ENCODE data around the gene ULK2. TPM values are rescaled to one million over a fixed set of nuclear protein-coding genes. Genes with fewer than 3 reads are reported as not detected.

The ULK2 gene
- total RNA-seq, 5 donors from 2014 or later (not counting 1 experiment from before 2014, with no cell fraction given) = 9.8 to 18.5 (median 10.5) TPM

DNA sequence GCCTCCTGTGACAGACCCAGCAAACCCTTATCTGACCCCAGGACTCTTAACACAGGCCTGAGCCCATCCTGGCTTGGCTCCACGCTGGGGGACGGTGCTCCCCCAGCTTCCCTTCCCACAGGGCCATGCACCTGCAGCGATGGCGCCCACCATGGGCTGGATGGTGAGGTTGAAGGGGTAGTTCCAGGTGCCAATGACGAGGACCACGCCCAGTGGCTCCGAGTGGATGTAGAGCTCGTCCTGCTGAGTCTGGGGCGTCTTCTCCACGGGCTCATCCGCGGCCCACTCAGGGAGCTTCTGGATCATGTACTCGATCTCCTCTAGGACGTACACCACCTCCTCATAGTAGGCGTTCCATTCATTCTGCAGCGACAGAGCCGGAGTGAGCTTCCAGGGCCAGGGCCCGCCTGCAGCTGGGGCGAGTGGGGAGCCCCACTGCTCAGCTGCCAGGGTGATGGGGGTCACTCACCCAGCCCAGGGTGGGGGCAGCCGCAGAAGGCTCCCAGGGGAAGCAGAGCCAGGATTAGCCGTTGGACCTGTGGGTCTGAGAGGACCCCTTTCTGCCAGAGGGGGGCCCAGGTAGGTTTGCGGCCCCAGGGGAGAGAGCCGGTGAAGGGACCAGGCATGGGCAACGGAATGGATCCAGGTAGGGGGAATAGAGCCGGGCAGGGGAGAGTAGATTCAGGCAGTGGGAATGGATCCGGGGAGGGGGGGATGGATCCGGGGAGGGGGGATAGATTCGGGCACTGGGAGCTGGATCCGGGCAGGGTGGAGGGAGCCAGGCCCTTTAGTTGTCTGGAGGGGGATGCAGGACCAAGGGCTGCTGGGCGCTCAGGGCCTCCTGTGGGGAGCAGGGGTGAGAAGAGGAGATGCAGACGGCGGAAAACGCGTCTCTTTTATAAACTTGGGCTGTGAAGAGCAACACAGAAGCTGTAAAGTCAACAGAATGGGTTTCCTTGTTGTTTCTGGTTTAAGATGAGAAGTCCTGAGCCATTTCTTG is 124.3 kb downstream of the ULK2 start:
- DNase-seq = no peak
- peaks cover 0 to 7% of the 10 kb centered on the region in 2 donors for H3K27me3 Mint-ChIP-seq
- H3K27ac ChIP-seq (ENCODE audit: low read length) = no peak overlapping the region

DNA sequence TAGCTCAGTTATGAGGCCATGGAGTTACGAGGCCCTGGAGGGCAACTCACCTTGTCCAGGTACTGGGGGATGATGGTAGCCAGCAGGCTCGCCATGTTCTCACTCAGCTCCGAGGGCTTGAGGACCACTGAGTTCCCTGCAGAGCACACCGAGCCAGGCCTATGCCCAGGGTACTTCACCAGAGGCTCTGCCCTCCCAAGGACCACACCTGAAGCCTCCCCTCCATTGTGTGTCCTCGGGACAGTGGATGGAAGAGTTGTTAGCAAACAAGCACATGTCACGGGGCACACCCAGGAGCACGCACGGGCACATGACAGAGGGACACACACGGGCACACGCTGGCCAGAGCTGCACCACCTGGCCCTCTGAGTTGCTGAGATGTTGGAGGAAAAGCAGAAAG is 125.2 kb downstream of the ULK2 start:
- Mint-ChIP-seq H3K4me1 (peaks cover 0 to 7% (median 4%) of the 10 kb centered on the region in 3 donors), H3K27me3 (no peaks in the 10 kb centered on the region), H3K4me3 (peak overlapping the region; percentile 13 to 78 (median 43)), H3K9me3 (no peaks in the 10 kb centered on the region), H3K36me3 (no peaks in the 10 kb centered on the region), H3K27ac (peak overlapping the region in 1 of 2 donors; percentile 4)
- Histone ChIP-seq H3K9me3 (no peaks in the 10 kb centered on the region), H3K36me3 (ENCODE audit: control insufficient read depth in 2 of 2, extremely low read depth in 1 of 2, insufficient read depth in 1 of 2, low read length in 1 of 2) (no peaks in the 10 kb centered on the region), H3K4me3 (ENCODE audit: control insufficient read depth in 1 of 2, extremely low read depth in 1 of 2, low read length in 1 of 2) (no peak overlapping the region), H3K27me3 (replicated peaks in 1 of 2; ENCODE audit: control insufficient read depth in 2 of 2, extremely low read depth in 1 of 2, insufficient read depth in 2 of 2, low read length in 1 of 2) (peaks cover 0 to 15% of the 10 kb centered on the region in 2 experiments), H3K27ac (ENCODE audit: low read length) (no peak overlapping the region), H3K4me1 (ENCODE audit: control insufficient read depth in 1 of 2, extremely low read depth in 1 of 2, insufficient read depth in 2 of 2, low read length in 2 of 2) (peaks cover 0 to 11% of the 10 kb centered on the region in 2 experiments)
- no peak for DNase-seq
- ChIA-PET POLR2A (no interaction called here), CTCF (interaction anchor here (0.5 to 1.5 kb wide), 3 partner anchors 11 to 121 kb away, joined by 3 read pairs; no protein-coding TSS in a partner anchor)
- 90% methylated on average over 8 of the region's 10 CpGs for WGBS (ENCODE audit: insufficient coverage)
- ATAC-seq (replicated peaks in 1 of 4) = no peak

More for the DNA sequence above, 124.3 kb downstream of the ULK2 start:
- no peak overlapping the region for H3K27ac Mint-ChIP-seq
- peaks cover 0 to 7% (median 4%) of the 10 kb centered on the region in 3 donors for H3K4me1 Mint-ChIP-seq
- H3K4me3 ChIP-seq (ENCODE audit: control insufficient read depth in 1 of 2, extremely low read depth in 1 of 2, low read length in 1 of 2) = no peak overlapping the region
- H3K4me3 Mint-ChIP-seq = peak overlapping the region; percentile 29 to 78 (median 31)
- H3K27me3 ChIP-seq (replicated peaks in 1 of 2; ENCODE audit: control insufficient read depth in 2 of 2, extremely low read depth in 1 of 2, insufficient read depth in 2 of 2, low read length in 1 of 2) = peaks cover 0 to 25% of the 10 kb centered on the region in 2 experiments
- H3K36me3 Mint-ChIP-seq = no peaks in the 10 kb centered on the region
- no peak for ATAC-seq (replicated peaks in 1 of 4)
- peaks cover 0 to 11% of the 10 kb centered on the region in 2 experiments for H3K4me1 ChIP-seq (ENCODE audit: control insufficient read depth in 1 of 2, extremely low read depth in 1 of 2, insufficient read depth in 2 of 2, low read length in 2 of 2)
- H3K9me3 ChIP-seq = no peaks in the 10 kb centered on the region
- CTCF ChIA-PET = interaction anchor here (0.5 to 1.5 kb wide), 2 partner anchors 13 to 120 kb away, joined by 3 read pairs; no protein-coding TSS in a partner anchor
- WGBS (ENCODE audit: insufficient coverage) = 96% methylated on average over 20 of the region's 34 CpGs
- H3K36me3 ChIP-seq (ENCODE audit: control insufficient read depth in 2 of 2, extremely low read depth in 1 of 2, insufficient read depth in 1 of 2, low read length in 1 of 2) = no peaks in the 10 kb centered on the region
- no peaks in the 10 kb centered on the region for H3K9me3 Mint-ChIP-seq
- POLR2A ChIA-PET = no interaction called here

DNA sequence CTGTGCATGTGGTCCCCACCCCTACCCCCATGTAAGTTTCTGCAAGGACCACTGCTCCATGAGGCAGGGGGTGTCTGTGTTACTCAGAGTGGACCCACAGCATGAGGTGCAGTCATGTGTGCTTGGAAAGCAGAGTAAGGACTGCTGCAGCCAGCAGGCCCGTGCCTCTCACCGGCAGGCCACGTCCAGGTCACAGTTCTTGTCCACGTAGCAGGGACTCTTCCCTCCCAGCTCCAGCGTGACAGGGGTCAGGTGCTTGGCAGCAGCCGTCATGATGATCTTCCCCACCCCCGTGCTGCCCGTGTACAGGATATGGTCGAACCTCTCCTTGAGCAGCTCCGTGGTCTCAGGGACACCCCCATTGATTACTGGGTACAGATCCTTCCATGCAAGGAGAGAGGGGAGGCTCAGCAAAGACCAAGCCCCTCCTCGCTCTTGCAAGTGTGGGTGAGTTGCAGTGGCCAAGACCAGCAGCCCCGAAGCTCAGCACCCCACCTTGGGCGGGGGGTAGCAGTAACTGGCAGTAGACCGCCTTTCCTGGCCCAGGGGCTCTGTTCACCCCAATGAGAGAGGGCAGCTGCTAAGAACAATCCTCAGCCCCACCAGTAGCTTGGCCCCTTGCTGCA is 125.8 kb downstream of the ULK2 start:
- H3K36me3 Mint-ChIP-seq = no peaks in the 10 kb centered on the region
- H3K27ac ChIP-seq (ENCODE audit: low read length) = no peak overlapping the region
- peaks cover 0 to 11% of the 10 kb centered on the region in 2 experiments for H3K4me1 ChIP-seq (ENCODE audit: control insufficient read depth in 1 of 2, extremely low read depth in 1 of 2, insufficient read depth in 2 of 2, low read length in 2 of 2)
- no peaks in the 10 kb centered on the region for H3K27me3 Mint-ChIP-seq
- no peaks in the 10 kb centered on the region for H3K36me3 ChIP-seq (ENCODE audit: control insufficient read depth in 2 of 2, extremely low read depth in 1 of 2, insufficient read depth in 1 of 2, low read length in 1 of 2)
- no peaks in the 10 kb centered on the region for H3K9me3 Mint-ChIP-seq
- H3K4me3 Mint-ChIP-seq = no peak overlapping the region
- peaks cover 0 to 10% of the 10 kb centered on the region in 2 experiments for H3K27me3 ChIP-seq (replicated peaks in 1 of 2; ENCODE audit: control insufficient read depth in 2 of 2, extremely low read depth in 1 of 2, insufficient read depth in 2 of 2, low read length in 1 of 2)
- ATAC-seq (replicated peaks in 1 of 4) = no peak
- H3K27ac Mint-ChIP-seq = no peak overlapping the region
- ChIA-PET POLR2A (no interaction called here), CTCF (interaction anchor here (1.0 to 1.5 kb wide), 2 partner anchors 11 to 14 kb away, joined by 3 read pairs; no protein-coding TSS in a partner anchor)
- 90% methylated on average over 13 of the region's 14 CpGs for WGBS (ENCODE audit: insufficient coverage)
- H3K4me3 ChIP-seq (ENCODE audit: control insufficient read depth in 1 of 2, extremely low read depth in 1 of 2, low read length in 1 of 2) = no peak overlapping the region
- no peaks in the 10 kb centered on the region for H3K9me3 ChIP-seq
- no peak for DNase-seq
- H3K4me1 Mint-ChIP-seq = peaks cover 0 to 7% (median 4%) of the 10 kb centered on the region in 3 donors

DNA sequence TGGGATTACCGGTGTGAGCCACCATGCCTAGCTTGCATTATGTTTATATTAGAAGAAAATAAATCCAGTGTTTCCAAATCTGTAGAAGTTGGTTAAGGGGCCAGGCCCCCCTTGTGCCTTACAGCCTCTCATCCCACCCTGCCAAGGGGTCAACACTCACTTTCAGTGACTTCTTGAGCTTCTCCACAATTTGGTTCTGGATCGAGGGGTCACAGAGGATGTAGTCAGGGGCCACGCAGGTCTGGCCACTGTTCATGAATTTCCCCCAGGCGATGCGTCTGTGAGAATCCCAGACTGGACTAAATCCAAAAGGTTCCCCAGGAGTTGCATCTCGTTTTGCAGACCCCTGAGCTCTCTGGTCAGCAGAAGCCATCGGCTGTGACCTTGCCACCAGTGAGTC is 126.8 kb downstream of the ULK2 start:
- CTCF ChIA-PET = interaction anchor here in 1 of 2 donors (1.1 kb wide), 1 partner anchor 26 kb away, joined by 3 read pairs; no protein-coding TSS in a partner anchor
- Histone ChIP-seq H3K4me1 (ENCODE audit: control insufficient read depth in 1 of 2, extremely low read depth in 1 of 2, insufficient read depth in 2 of 2, low read length in 2 of 2) (peaks cover 0 to 11% of the 10 kb centered on the region in 2 experiments), H3K27ac (ENCODE audit: low read length) (no peak overlapping the region), H3K36me3 (ENCODE audit: control insufficient read depth in 2 of 2, extremely low read depth in 1 of 2, insufficient read depth in 1 of 2, low read length in 1 of 2) (no peaks in the 10 kb centered on the region), H3K9me3 (no peaks in the 10 kb centered on the region), H3K4me3 (ENCODE audit: control insufficient read depth in 1 of 2, extremely low read depth in 1 of 2, low read length in 1 of 2) (no peak overlapping the region), H3K27me3 (replicated peaks in 1 of 2; ENCODE audit: control insufficient read depth in 2 of 2, extremely low read depth in 1 of 2, insufficient read depth in 2 of 2, low read length in 1 of 2) (peaks cover 0 to 8% of the 10 kb centered on the region in 2 experiments)
- Mint-ChIP-seq H3K36me3 (no peaks in the 10 kb centered on the region), H3K27ac (no peak overlapping the region), H3K27me3 (no peaks in the 10 kb centered on the region), H3K4me3 (no peak overlapping the region), H3K4me1 (peaks cover 0 to 7% (median 4%) of the 10 kb centered on the region in 3 donors), H3K9me3 (no peaks in the 10 kb centered on the region)
- 79% methylated on average over 4 of the region's 7 CpGs for WGBS (ENCODE audit: insufficient coverage)
- ATAC-seq (replicated peaks in 1 of 4) = no peak
- DNase-seq = no peak
- POLR2A ChIA-PET = no interaction called here

DNA sequence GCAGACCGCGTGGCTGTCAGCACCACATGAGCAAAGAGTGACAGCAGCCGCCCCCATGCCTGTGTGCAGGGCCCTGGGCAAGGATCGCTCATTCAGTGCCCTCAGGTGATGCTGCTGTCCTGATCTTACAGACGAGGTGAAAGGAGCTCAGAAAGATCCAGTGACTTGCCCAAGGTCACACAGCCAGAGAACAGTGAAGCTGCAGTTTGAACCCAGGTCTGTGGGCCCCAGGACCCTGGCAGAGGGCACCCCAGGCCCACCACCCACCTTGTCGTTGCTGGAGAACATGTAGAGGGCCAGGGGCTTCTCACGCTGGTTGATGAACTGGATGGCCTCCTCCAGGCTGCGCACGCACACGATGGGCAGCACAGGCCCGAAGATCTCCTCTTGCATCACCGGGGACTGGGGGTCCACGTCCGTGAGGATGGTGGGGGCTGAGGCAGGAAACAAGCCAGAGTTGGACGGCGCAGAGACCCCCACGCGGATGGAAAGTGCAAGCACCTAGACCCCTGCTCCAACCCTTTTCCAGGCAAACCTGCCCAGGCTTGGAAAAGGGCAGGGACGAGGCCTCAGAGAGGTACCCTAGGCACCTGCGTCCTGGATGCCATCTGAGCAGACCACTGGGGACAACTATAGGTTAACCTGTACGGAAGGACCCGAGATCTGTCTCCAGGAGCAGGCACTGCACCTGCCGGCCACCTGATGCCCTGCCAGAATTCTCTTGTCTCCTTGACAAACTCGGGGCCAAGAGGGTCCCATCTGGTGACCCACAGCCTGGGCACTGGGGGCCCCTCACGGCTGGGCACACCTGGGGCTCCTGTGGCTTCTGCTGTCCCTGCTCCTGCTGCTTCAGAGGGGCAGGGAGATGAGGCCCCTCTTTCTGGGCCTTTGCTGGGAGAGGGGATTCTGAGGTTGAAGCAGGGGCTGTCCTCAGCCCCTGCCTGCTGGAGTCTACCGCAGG is 128.2 kb downstream of the ULK2 start:
- ChIA-PET CTCF (interaction anchor here in 1 of 2 donors (1.1 kb wide), 1 partner anchor 27 kb away, joined by 3 read pairs; no protein-coding TSS in a partner anchor), POLR2A (no interaction called here)
- peaks cover 0 to 2% of the 10 kb centered on the region in 2 experiments for H3K4me1 ChIP-seq (ENCODE audit: control insufficient read depth in 1 of 2, extremely low read depth in 1 of 2, insufficient read depth in 2 of 2, low read length in 2 of 2)
- H3K27me3 Mint-ChIP-seq = no peaks in the 10 kb centered on the region
- 87% methylated on average over 25 of the region's 26 CpGs for WGBS (ENCODE audit: insufficient coverage)
- no peaks in the 10 kb centered on the region for H3K27me3 ChIP-seq (replicated peaks in 1 of 2; ENCODE audit: control insufficient read depth in 2 of 2, extremely low read depth in 1 of 2, insufficient read depth in 2 of 2, low read length in 1 of 2)
- H3K36me3 ChIP-seq (ENCODE audit: control insufficient read depth in 2 of 2, extremely low read depth in 1 of 2, insufficient read depth in 1 of 2, low read length in 1 of 2) = no peaks in the 10 kb centered on the region
- H3K4me3 Mint-ChIP-seq = no peak overlapping the region
- H3K4me3 ChIP-seq (ENCODE audit: control insufficient read depth in 1 of 2, extremely low read depth in 1 of 2, low read length in 1 of 2) = no peak overlapping the region
- H3K9me3 Mint-ChIP-seq = no peaks in the 10 kb centered on the region
- H3K9me3 ChIP-seq = no peaks in the 10 kb centered on the region
- H3K4me1 Mint-ChIP-seq = peaks cover 0 to 3% (median 0%) of the 10 kb centered on the region in 3 donors
- no peak overlapping the region for H3K27ac Mint-ChIP-seq
- ATAC-seq (replicated peaks in 1 of 4) (no peak), DNase-seq (no peak)
- no peak overlapping the region for H3K27ac ChIP-seq (ENCODE audit: low read length)
- no peaks in the 10 kb centered on the region for H3K36me3 Mint-ChIP-seq

Data from T-cell (primary cell).